NCI-H1417 (cell line): ENCODE data around the gene PTCH1.

ENCODE experiments used
- DNase-seq, 3 experiments: peaks; one replicate each; lab custom pipeline; 2025; lab: John Stamatoyannopoulos, UW

Gene PTCH1

GRCh38 chr9:95499046-95499676, 17.6 kb downstream of the PTCH1 start:
- DNase-seq = no peak

- no peak for DNase-seq
These were observed 18.1 kb downstream of the PTCH1 start for GRCh38 chr9:95498641-95499040.

GRCh38 chr9:95497772-95498171, 19.0 kb downstream of the PTCH1 start:
- no peak for DNase-seq

DNA sequence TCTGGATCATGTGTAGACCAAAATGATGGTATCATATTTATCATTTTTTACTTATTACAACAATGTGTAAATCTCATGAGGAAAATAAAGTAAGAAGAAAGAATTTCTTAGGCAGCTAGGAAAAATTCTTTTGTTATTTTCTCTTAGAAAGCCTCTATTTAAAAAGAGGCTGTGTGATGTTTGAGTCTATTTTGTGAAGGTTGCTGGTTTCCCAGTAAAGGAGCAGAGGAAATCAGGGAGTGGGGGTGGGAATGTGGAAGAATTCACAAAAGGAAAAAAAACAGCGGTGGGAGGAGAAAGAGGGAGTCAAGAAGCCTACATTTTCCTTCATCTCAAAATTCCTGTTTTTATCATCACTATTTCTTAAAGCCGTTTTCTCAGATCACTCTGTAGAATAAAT, 20.1 kb downstream of the PTCH1 start:
- DNase-seq = no peak

- peak in 1 of 3 experiments; percentile 50 for DNase-seq
These were observed 20.8 kb downstream of the PTCH1 start for GRCh38 chr9:95495961-95496360.

GRCh38 chr9:95495529-95495928, 21.2 kb downstream of the PTCH1 start:
- DNase-seq = no peak

GRCh38 chr9:95494416-95495371, 22.1 kb downstream of the PTCH1 start:
- peak; percentile 77 to 96 (median 95) for DNase-seq

GRCh38 chr9:95494022-95494415, 22.8 kb downstream of the PTCH1 start:
- DNase-seq = peak; percentile 62 to 96 (median 96)

- no peak for DNase-seq
These were observed 23.4 kb downstream of the PTCH1 start for GRCh38 chr9:95493402-95493801.

DNA sequence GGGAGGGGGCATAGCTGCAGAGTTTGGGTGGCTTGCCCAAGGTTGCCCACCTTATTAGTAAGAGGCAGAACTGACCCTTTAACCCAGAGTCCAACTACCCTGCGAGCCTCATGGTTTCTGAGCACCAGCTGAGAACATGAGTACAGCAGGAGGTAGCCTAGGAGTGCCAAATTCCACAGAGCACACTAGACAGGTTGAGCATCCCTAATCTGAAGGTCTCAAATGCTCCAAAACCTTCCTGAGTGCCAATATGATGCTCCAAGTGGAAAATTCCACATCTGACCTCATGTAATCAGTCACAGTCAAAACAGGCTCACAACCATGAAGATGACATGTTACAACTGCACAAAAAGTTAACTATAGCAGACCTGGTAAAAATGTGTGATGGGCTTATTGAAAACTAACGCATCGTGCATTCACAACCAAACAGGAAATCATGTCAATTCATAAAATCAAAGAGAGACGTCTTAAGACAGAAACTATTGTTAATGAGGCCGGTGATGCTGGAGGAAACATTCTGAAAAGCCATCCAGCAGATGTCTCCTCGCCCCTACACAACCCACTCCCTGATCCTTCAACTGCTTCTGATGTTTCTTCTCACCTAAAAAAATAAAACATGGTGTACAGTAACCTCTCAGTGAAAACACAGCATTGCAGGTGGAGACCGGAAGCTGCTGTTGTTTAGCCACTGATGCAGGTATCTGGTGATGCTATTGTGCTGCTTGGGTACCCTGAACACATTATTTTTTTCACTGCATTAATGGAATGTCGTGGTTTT, 25.0 kb downstream of the PTCH1 start:
- DNase-seq = no peak

DNA sequence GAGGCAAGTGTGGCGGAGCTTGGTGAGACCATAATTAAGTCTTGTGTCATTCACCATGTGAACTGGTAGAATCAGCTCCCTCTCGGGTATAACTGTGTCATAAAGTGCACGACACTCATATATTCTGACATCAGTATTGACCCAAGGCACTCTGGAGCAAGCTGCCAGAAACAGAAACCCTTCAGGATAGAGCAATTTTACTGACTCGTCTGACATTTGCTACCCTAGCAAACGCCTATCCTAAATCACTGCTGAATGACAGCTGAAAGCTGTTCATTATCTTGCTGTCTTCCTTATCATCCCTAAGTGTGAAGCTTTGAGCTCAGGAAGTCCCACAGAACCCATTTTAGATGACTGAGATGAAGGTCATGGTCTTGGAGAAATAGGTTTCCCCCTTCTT, 27.8 kb downstream of the PTCH1 start:
- DNase-seq = no peak

DNA sequence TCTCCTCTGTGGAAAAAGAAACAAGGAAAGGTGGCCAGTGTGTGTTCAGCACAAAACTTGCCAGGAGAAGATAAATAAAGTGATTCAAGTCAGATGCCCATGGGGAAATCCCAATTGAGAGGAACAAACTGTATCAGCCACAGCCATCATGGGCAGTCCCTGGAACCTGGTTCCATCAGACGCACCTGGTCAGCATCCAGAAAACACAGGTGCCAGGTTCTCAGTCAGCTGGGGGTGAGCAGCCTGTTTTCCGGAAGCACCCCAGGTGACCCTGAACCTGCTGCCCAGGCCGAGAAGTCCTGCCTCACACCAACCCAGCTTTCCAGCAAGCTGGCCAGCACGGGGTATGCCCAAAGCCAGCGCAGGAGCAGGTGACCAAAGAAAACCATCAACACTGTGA, 30.5 kb downstream of the PTCH1 start:
- peak in 2 of 3 experiments; percentile 14 to 32 for DNase-seq

DNA sequence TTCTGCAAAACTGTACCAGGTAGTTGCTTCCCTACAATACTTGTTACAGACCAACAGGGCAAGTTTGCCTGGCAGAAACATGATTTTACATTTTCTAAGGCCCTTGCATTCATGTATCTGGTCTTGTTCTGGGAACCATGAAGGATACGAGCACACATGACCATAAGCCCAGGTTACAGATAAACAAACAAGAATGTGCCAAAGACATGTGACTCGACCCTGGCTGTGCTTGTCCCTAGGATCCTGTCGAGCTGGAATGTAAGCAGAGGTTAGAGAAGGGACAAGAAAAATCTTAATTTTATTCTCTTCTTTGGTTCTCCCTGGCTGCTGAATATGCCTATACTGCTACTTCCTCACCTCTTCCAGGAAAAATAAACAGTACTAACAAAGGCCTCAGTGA, 32.5 kb downstream of the PTCH1 start:
- no peak for DNase-seq

DNA sequence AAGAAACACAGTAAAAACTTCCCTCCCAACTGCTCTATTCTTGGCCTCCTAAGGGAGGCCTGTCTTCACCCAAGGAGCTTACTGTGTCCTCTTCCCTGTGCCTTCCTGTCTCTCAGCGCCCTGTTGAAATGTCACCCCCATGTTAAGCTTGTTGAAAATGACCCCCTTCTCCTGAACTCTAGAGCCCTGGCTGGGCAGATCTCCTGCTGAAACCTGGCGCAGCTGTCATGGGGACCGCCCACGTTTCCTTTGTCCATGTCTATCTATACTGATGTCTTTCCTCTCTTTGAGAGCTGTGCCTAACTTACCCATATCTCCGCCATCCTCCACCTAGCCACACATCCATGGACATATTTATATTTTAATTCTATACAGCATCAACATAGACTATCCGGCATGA, 33.3 kb downstream of the PTCH1 start:
- DNase-seq = no peak

- DNase-seq = no peak
These were observed 34.1 kb downstream of the PTCH1 start for GRCh38 chr9:95482621-95483020.

- no peak for DNase-seq
These were observed 35.8 kb downstream of the PTCH1 start for GRCh38 chr9:95481000-95481399.

DNA sequence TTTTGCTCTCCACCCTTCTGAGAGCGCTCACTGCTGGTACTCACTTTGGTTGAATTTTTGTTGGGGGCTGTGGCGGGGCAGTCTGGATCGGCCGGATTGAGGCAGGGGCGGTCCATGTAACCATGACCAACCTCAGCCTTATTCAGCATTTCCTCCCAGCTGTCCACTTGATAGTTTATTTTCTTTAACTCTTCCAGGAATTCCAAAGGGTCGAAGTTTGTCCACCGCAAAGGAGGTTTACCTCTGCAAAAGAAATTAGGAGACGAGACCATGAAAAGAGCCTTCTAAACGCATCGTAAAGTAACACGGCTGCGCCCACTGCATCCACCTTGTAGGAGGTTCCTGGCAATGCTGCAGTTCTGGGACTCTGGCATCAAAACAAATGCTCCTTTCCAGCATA, 36.4 kb downstream of the PTCH1 start:
- no peak for DNase-seq

- DNase-seq = no peak
These were observed 37.4 kb downstream of the PTCH1 start for GRCh38 chr9:95479330-95479729.

- no peak for DNase-seq
These were observed 38.4 kb downstream of the PTCH1 start for GRCh38 chr9:95478335-95478734.

DNA sequence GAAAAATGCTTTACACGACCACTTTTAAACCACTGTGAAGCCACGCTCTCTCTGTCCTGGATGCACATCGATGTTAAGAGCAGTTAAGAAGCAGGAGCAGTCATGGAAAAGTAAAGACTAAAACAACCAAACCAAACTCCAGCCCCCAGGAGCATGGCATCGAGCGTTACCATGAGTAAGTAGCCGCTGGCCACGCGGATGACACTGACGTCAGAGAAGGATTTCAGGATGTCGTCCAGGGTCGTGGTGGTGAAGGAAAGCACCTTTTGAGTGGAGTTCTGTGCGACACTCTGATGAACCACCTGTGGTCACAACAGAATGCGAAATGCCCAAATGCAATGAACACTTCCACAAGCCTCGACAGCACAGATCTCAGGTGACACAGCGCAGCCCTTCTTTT, 38.9 kb downstream of the PTCH1 start:
- no peak for DNase-seq

GRCh38 chr9:95477441-95477840, 39.3 kb downstream of the PTCH1 start:
- DNase-seq = no peak

- no peak for DNase-seq
These were observed 48.0 kb downstream of the PTCH1 start for GRCh38 chr9:95468791-95469190.

- no peak for DNase-seq
These were observed 51.7 kb downstream of the PTCH1 start for GRCh38 chr9:95465115-95465514.
